ENCODE results near the gene FAM149A. TPM values are rescaled to one million over a fixed set of nuclear protein-coding genes. Genes with fewer than 3 reads are reported as not detected.

FAM149A gene
- total and polyA plus RNA-seq, 2 experiments from 2014 or later = 10.8 to 13.3 TPM

Small RNA genes within 50 kb of the gene (small RNA-seq; reads per million reads assigned to genes)
- gene RF00322 (ENCODE audit: low replicate concordance) = not detected

Other genes with a start within 250 kb of the FAM149A start
- gene TLR3, start 35.5 kb upstream of the FAM149A start, total RNA-seq (2014; rRNA removed; shearing (Covaris generic)) = 0.27 and 0.38 TPM in 2 replicates
- gene TLR3, start 35.5 kb upstream of the FAM149A start, polyA plus RNA-seq (2016; fragmentation: Nextera tagmentation; extraction: Ambion mirVana) = 0.32 and 0.33 TPM in 2 replicates
- 3.1 and 3.4 TPM in 2 replicates for gene CYP4V2, start 86.9 kb downstream of the FAM149A start, total RNA-seq (2014; rRNA removed; shearing (Covaris generic))
- 1.4 and 1.5 TPM in 2 replicates for gene CYP4V2, start 86.9 kb downstream of the FAM149A start, polyA plus RNA-seq (2016; fragmentation: Nextera tagmentation; extraction: Ambion mirVana)
- gene KLKB1, start 122.8 kb downstream of the FAM149A start, total RNA-seq (2014; rRNA removed; shearing (Covaris generic)) = 10.9 and 22.7 TPM in 2 replicates
- 6.2 and 8.6 TPM in 2 replicates for gene KLKB1, start 122.8 kb downstream of the FAM149A start, polyA plus RNA-seq (2016; fragmentation: Nextera tagmentation; extraction: Ambion mirVana)
- gene F11, start 161.5 kb downstream of the FAM149A start, total RNA-seq (2014; rRNA removed; shearing (Covaris generic)) = 1.5 and 2.1 TPM in 2 replicates
- 0.74 TPM in 1 of 2 replicates, not detected in the other for gene F11, start 161.5 kb downstream of the FAM149A start, polyA plus RNA-seq (2016; fragmentation: Nextera tagmentation; extraction: Ambion mirVana)